GM19395 (cell line): ENCODE data around the gene ZNF333.
"Not testable (repeated sequence)": the region's sequence is repeated elsewhere in the genome, so short reads cannot be mapped to it uniquely, and the experiment has no call there.

ENCODE experiments used
- ATAC-seq: cut with Tn5 transposase; IDR thresholded peaks from one replicate; pipeline ENCODE4 v1.9.1; 2021; ENCODE audit warnings: mild to moderate bottlenecking, moderate library complexity; ENCODE audit not compliant: unreplicated experiment

The ZNF333 gene

GRCh38 chr19:14695471-14695870 lies 5.6 kb downstream of the ZNF333 start:
- ATAC-seq, result no peak

- no peak for ATAC-seq
Observed at GRCh38 chr19:14699641-14700040, 9.8 kb downstream of the ZNF333 start.

GRCh38 chr19:14700711-14701375 lies 11.0 kb downstream of the ZNF333 start:
- ATAC-seq, result no peak

- no peak for ATAC-seq
Observed at GRCh38 chr19:14703833-14704232, 14.0 kb downstream of the ZNF333 start.

GRCh38 chr19:14704450-14704849 lies 14.6 kb downstream of the ZNF333 start:
- no peak for ATAC-seq

- ATAC-seq, result no peak
Observed at GRCh38 chr19:14715841-14716240, 26.0 kb downstream of the ZNF333 start.

- no peak for ATAC-seq
Observed at GRCh38 chr19:14718522-14719116, 28.8 kb downstream of the ZNF333 start.

GRCh38 chr19:14719162-14719561 lies 29.3 kb downstream of the ZNF333 start:
- no peak for ATAC-seq

- no peak for ATAC-seq
Observed at GRCh38 chr19:14722127-14722526, 32.3 kb downstream of the ZNF333 start.

GRCh38 chr19:14728595-14728994 lies 38.7 kb downstream of the ZNF333 start:
- no peak for ATAC-seq

GRCh38 chr19:14731200-14731599 lies 41.4 kb downstream of the ZNF333 start:
- no peak for ATAC-seq

- ATAC-seq, result no peak
Observed at GRCh38 chr19:14732510-14732909, 42.7 kb downstream of the ZNF333 start.

- no peak for ATAC-seq
Observed at GRCh38 chr19:14733574-14733973, 43.7 kb downstream of the ZNF333 start.

- ATAC-seq, result no peak
Observed at GRCh38 chr19:14735915-14736314, 46.1 kb downstream of the ZNF333 start.

- ATAC-seq, result no peak
Observed at GRCh38 chr19:14746886-14747285, 57.0 kb downstream of the ZNF333 start.

- no peak for ATAC-seq
Observed at GRCh38 chr19:14748601-14749000, 58.8 kb downstream of the ZNF333 start.

- ATAC-seq, result no peak
Observed at GRCh38 chr19:14758816-14759215, 69.0 kb downstream of the ZNF333 start.

GRCh38 chr19:14761607-14762006 lies 71.8 kb downstream of the ZNF333 start:
- ATAC-seq, result no peak

- no peak for ATAC-seq
Observed at GRCh38 chr19:14762111-14762510, 72.3 kb downstream of the ZNF333 start.

GRCh38 chr19:14763497-14764145 lies 73.8 kb downstream of the ZNF333 start:
- ATAC-seq, result no peak

GRCh38 chr19:14764401-14764800 lies 74.6 kb downstream of the ZNF333 start:
- ATAC-seq, result no peak

- not testable (repeated sequence) for ATAC-seq
Observed at GRCh38 chr19:14765403-14765802, 75.6 kb downstream of the ZNF333 start.
